ENCODE measurements around the gene NHSL2. TPM values are rescaled to one million over a fixed set of nuclear protein-coding genes. Genes with fewer than 3 reads are reported as not detected.

NHSL2 gene
- total RNA-seq, 1 donor from 2014 or later = 0.43 TPM

GRCh38 chrX:71974916-71975315, 64.3 kb downstream of the NHSL2 start:
- Mint-ChIP-seq H3K9me3 (no peaks in the 10 kb centered on the region), H3K4me1 (ENCODE audit: low read depth) (peaks cover 1% of the 10 kb centered on the region), H3K27ac (no peak overlapping the region), H3K27me3 (ENCODE audit: low read depth) (peaks cover 8% of the 10 kb centered on the region), H3K4me3 (ENCODE audit: low read depth) (no peak overlapping the region), H3K36me3 (ENCODE audit: low read depth) (no peaks in the 10 kb centered on the region)
- no peak for DNase-seq (ENCODE audit: low spot score)
- intact Hi-C loops (cut with micrococcal nuclease) = no loop called here

GRCh38 chrX:71976753-71977152, 66.1 kb downstream of the NHSL2 start:
- no peaks in the 10 kb centered on the region for H3K36me3 Mint-ChIP-seq (ENCODE audit: low read depth)
- no peak for DNase-seq (ENCODE audit: low spot score)
- peaks cover 1% of the 10 kb centered on the region for H3K4me1 Mint-ChIP-seq (ENCODE audit: low read depth)
- H3K9me3 Mint-ChIP-seq = no peaks in the 10 kb centered on the region
- intact Hi-C loops (cut with micrococcal nuclease) = no loop called here
- no peak overlapping the region for H3K4me3 Mint-ChIP-seq (ENCODE audit: low read depth)
- H3K27me3 Mint-ChIP-seq (ENCODE audit: low read depth) = peaks cover 4% of the 10 kb centered on the region
- H3K27ac Mint-ChIP-seq = no peak overlapping the region

GRCh38 chrX:71978164-71978563, 67.5 kb downstream of the NHSL2 start:
- no peaks in the 10 kb centered on the region for H3K9me3 Mint-ChIP-seq
- H3K4me1 Mint-ChIP-seq (ENCODE audit: low read depth) = no peaks in the 10 kb centered on the region
- no peak overlapping the region for H3K27ac Mint-ChIP-seq
- peaks cover 2% of the 10 kb centered on the region for H3K27me3 Mint-ChIP-seq (ENCODE audit: low read depth)
- no peaks in the 10 kb centered on the region for H3K36me3 Mint-ChIP-seq (ENCODE audit: low read depth)
- DNase-seq (ENCODE audit: low spot score) = no peak
- intact Hi-C loops (cut with micrococcal nuclease) = no loop called here
- no peak overlapping the region for H3K4me3 Mint-ChIP-seq (ENCODE audit: low read depth)

GRCh38 chrX:71989768-71990426, 79.3 kb downstream of the NHSL2 start:
- DNase-seq (ENCODE audit: low spot score) = no peak
- Mint-ChIP-seq H3K4me3 (ENCODE audit: low read depth) (no peak overlapping the region), H3K4me1 (ENCODE audit: low read depth) (no peaks in the 10 kb centered on the region)

GRCh38 chrX:71990518-71990917, 79.9 kb downstream of the NHSL2 start:
- H3K4me1 Mint-ChIP-seq (ENCODE audit: low read depth) = no peaks in the 10 kb centered on the region

More at GRCh38 chrX:71989768-71990426, 79.3 kb downstream of the NHSL2 start:
- intact Hi-C loops (cut with micrococcal nuclease) = no loop called here
- Mint-ChIP-seq H3K36me3 (ENCODE audit: low read depth) (no peaks in the 10 kb centered on the region), H3K27ac (no peak overlapping the region), H3K9me3 (no peaks in the 10 kb centered on the region), H3K27me3 (ENCODE audit: low read depth) (peaks cover 4% of the 10 kb centered on the region)

GRCh38 chrX:71991164-71991563, 80.5 kb downstream of the NHSL2 start:
- intact Hi-C loops (cut with micrococcal nuclease) = no loop called here
- H3K27me3 Mint-ChIP-seq (ENCODE audit: low read depth) = peaks cover 8% of the 10 kb centered on the region
- no peak for DNase-seq (ENCODE audit: low spot score)
- no peaks in the 10 kb centered on the region for H3K4me1 Mint-ChIP-seq (ENCODE audit: low read depth)
- H3K36me3 Mint-ChIP-seq (ENCODE audit: low read depth) = no peaks in the 10 kb centered on the region
- no peaks in the 10 kb centered on the region for H3K9me3 Mint-ChIP-seq
- H3K27ac Mint-ChIP-seq = no peak overlapping the region
- H3K4me3 Mint-ChIP-seq (ENCODE audit: low read depth) = no peak overlapping the region

More at GRCh38 chrX:71990518-71990917, 79.9 kb downstream of the NHSL2 start:
- Mint-ChIP-seq H3K36me3 (ENCODE audit: low read depth) (no peaks in the 10 kb centered on the region), H3K9me3 (no peaks in the 10 kb centered on the region), H3K27ac (no peak overlapping the region), H3K27me3 (ENCODE audit: low read depth) (peaks cover 6% of the 10 kb centered on the region), H3K4me3 (ENCODE audit: low read depth) (no peak overlapping the region)
- no peak for DNase-seq (ENCODE audit: low spot score)
- intact Hi-C loops (cut with micrococcal nuclease) = no loop called here

GRCh38 chrX:71992711-71993110, 82.1 kb downstream of the NHSL2 start:
- H3K4me1 Mint-ChIP-seq (ENCODE audit: low read depth) = no peaks in the 10 kb centered on the region
- DNase-seq (ENCODE audit: low spot score) = no peak
- no peaks in the 10 kb centered on the region for H3K9me3 Mint-ChIP-seq
- no peaks in the 10 kb centered on the region for H3K36me3 Mint-ChIP-seq (ENCODE audit: low read depth)
- intact Hi-C loops (cut with micrococcal nuclease) = no loop called here
- H3K4me3 Mint-ChIP-seq (ENCODE audit: low read depth) = no peak overlapping the region
- peaks cover 8% of the 10 kb centered on the region for H3K27me3 Mint-ChIP-seq (ENCODE audit: low read depth)
- no peak overlapping the region for H3K27ac Mint-ChIP-seq

GRCh38 chrX:71993371-71993770, 82.7 kb downstream of the NHSL2 start:
- Mint-ChIP-seq H3K27me3 (ENCODE audit: low read depth) (peaks cover 8% of the 10 kb centered on the region), H3K4me3 (ENCODE audit: low read depth) (no peak overlapping the region), H3K36me3 (ENCODE audit: low read depth) (no peaks in the 10 kb centered on the region), H3K27ac (no peak overlapping the region), H3K9me3 (no peaks in the 10 kb centered on the region), H3K4me1 (ENCODE audit: low read depth) (no peaks in the 10 kb centered on the region)
- no peak for DNase-seq (ENCODE audit: low spot score)
- intact Hi-C loops (cut with micrococcal nuclease) = no loop called here

- intact Hi-C loops (cut with micrococcal nuclease) = no loop called here
- Mint-ChIP-seq H3K4me3 (ENCODE audit: low read depth) (no peak overlapping the region), H3K36me3 (ENCODE audit: low read depth) (no peaks in the 10 kb centered on the region), H3K9me3 (no peaks in the 10 kb centered on the region), H3K27ac (no peak overlapping the region), H3K27me3 (ENCODE audit: low read depth) (peaks cover 11% of the 10 kb centered on the region), H3K4me1 (ENCODE audit: low read depth) (no peaks in the 10 kb centered on the region)
- DNase-seq (ENCODE audit: low spot score) = no peak
These were observed 84.0 kb downstream of the NHSL2 start for GRCh38 chrX:71994601-71995000.

GRCh38 chrX:71995122-71995521, 84.5 kb downstream of the NHSL2 start:
- Mint-ChIP-seq H3K27ac (no peak overlapping the region), H3K36me3 (ENCODE audit: low read depth) (no peaks in the 10 kb centered on the region), H3K27me3 (ENCODE audit: low read depth) (peaks cover 11% of the 10 kb centered on the region), H3K4me1 (ENCODE audit: low read depth) (no peaks in the 10 kb centered on the region), H3K4me3 (ENCODE audit: low read depth) (no peak overlapping the region), H3K9me3 (no peaks in the 10 kb centered on the region)
- intact Hi-C loops (cut with micrococcal nuclease) = no loop called here
- DNase-seq (ENCODE audit: low spot score) = no peak

- Mint-ChIP-seq H3K36me3 (ENCODE audit: low read depth) (no peaks in the 10 kb centered on the region), H3K27ac (no peak overlapping the region), H3K9me3 (no peaks in the 10 kb centered on the region), H3K27me3 (ENCODE audit: low read depth) (peaks cover 18% of the 10 kb centered on the region), H3K4me1 (ENCODE audit: low read depth) (no peaks in the 10 kb centered on the region), H3K4me3 (ENCODE audit: low read depth) (no peak overlapping the region)
- intact Hi-C loops (cut with micrococcal nuclease) = no loop called here
- DNase-seq (ENCODE audit: low spot score) = no peak
These were observed 85.5 kb downstream of the NHSL2 start for GRCh38 chrX:71996136-71996535.

GRCh38 chrX:71996826-71997225, 86.2 kb downstream of the NHSL2 start:
- no peaks in the 10 kb centered on the region for H3K4me1 Mint-ChIP-seq (ENCODE audit: low read depth)
- no peak for DNase-seq (ENCODE audit: low spot score)
- H3K36me3 Mint-ChIP-seq (ENCODE audit: low read depth) = no peaks in the 10 kb centered on the region
- H3K4me3 Mint-ChIP-seq (ENCODE audit: low read depth) = no peak overlapping the region
- intact Hi-C loops (cut with micrococcal nuclease) = no loop called here
- H3K9me3 Mint-ChIP-seq = no peaks in the 10 kb centered on the region
- peaks cover 24% of the 10 kb centered on the region for H3K27me3 Mint-ChIP-seq (ENCODE audit: low read depth)
- no peak overlapping the region for H3K27ac Mint-ChIP-seq

- intact Hi-C loops (cut with micrococcal nuclease) = no loop called here
- no peak overlapping the region for H3K4me3 Mint-ChIP-seq (ENCODE audit: low read depth)
These were observed 86.7 kb downstream of the NHSL2 start for GRCh38 chrX:71997320-71997719.

More at GRCh38 chrX:71997320-71997719, 86.7 kb downstream of the NHSL2 start:
- H3K36me3 Mint-ChIP-seq (ENCODE audit: low read depth) = no peaks in the 10 kb centered on the region
- no peaks in the 10 kb centered on the region for H3K4me1 Mint-ChIP-seq (ENCODE audit: low read depth)
- no peaks in the 10 kb centered on the region for H3K9me3 Mint-ChIP-seq
- peaks cover 20% of the 10 kb centered on the region for H3K27me3 Mint-ChIP-seq (ENCODE audit: low read depth)
- DNase-seq (ENCODE audit: low spot score) = no peak
- H3K27ac Mint-ChIP-seq = no peak overlapping the region
